Muscle of leg (tissue), 11 donors: ENCODE data around the gene CYGB. TPM values are rescaled to one million over a fixed set of nuclear protein-coding genes. Genes with fewer than 3 reads are reported as not detected.

Experiments used
- DNase-seq: peaks from one replicate; pipeline ENCODE4 v3.0.0; 2013
- H3K27ac ChIP-seq: one replicate; pipeline ENCODE4 v1.5.1; 2013; ENCODE audit warnings: mild to moderate bottlenecking, low read length, control low read depth
- H3K27me3 ChIP-seq: one replicate; pipeline ENCODE4 v1.6.1; 2013; ENCODE audit warnings: low read length; ENCODE audit not compliant: control insufficient read depth, insufficient read depth
- H3K36me3 ChIP-seq: one replicate; pipeline ENCODE4 v1.6.1; 2013; ENCODE audit warnings: low read length; ENCODE audit not compliant: control insufficient read depth, insufficient read depth
- H3K4me1 ChIP-seq: one replicate; pipeline ENCODE4 v1.6.1; 2013; ENCODE audit warnings: low read length; ENCODE audit not compliant: control insufficient read depth, insufficient read depth
- H3K4me3 ChIP-seq: one replicate; pipeline ENCODE4 v1.5.1; 2013; ENCODE audit warnings: low read length, control low read depth
- H3K9me3 ChIP-seq: replicated peaks from 2 replicates; pipeline ENCODE4 v1.6.1; 2013; ENCODE audit warnings: low read depth, low read length; ENCODE audit not compliant: control insufficient read depth
- WGBS: methylation state at CpG from one replicate; pipeline ENCODE4 v1.1.5; 2013; ENCODE audit warnings: missing lambda C conversion rate; ENCODE audit not compliant: insufficient coverage; 5-methylcytosine and 5-hydroxymethylcytosine counted together
- polyA plus RNA-seq, 8 donors: library from polyadenylated mRNA; unstranded; fragments of 120-200 nt; gene quantifications; one replicate each; pipeline versions ENCODE4 v1.2.1 to v1.2.3, GENCODE V29; 2013; ENCODE audit warnings: inconsistent platforms in 1 of 8, low replicate concordance in 1 of 8; ENCODE audit not compliant: insufficient read length in 8 of 8, insufficient read depth in 1 of 8
- total RNA-seq: library from RNA; stranded (reverse); fragments of 120-200 nt; gene quantifications from one replicate; pipeline ENCODE4 v1.2.4, GENCODE V29; 2013

Gene CYGB
- total and polyA plus RNA-seq, 9 donors, result 12.8 to 27.2 (median 20.1) TPM

- DNase-seq, result no peak
- no peaks in the 10 kb centered on the region for H3K9me3 ChIP-seq
- H3K36me3 ChIP-seq, result no peaks in the 10 kb centered on the region
- no peak overlapping the region for H3K27ac ChIP-seq
- H3K27me3 ChIP-seq, result peaks cover 18% of the 10 kb centered on the region
- H3K4me3 ChIP-seq, result no peak overlapping the region
- peaks cover 6% of the 10 kb centered on the region for H3K4me1 ChIP-seq
- WGBS, result no CpG with 5 or more reads among the region's 2 CpGs
Observed at GRCh38 chr17:76579281-76579680, 41.8 kb upstream of the CYGB start.

GRCh38 chr17:76578376-76578775, 40.9 kb upstream of the CYGB start:
- Histone ChIP-seq H3K9me3 (no peaks in the 10 kb centered on the region), H3K27me3 (peaks cover 9% of the 10 kb centered on the region), H3K4me3 (no peak overlapping the region), H3K27ac (no peak overlapping the region), H3K4me1 (peaks cover 6% of the 10 kb centered on the region), H3K36me3 (no peaks in the 10 kb centered on the region)
- WGBS, result 42% methylated on average over 2 of the region's 5 CpGs
- no peak for DNase-seq

- Histone ChIP-seq H3K36me3 (no peaks in the 10 kb centered on the region), H3K4me1 (peaks cover 6% of the 10 kb centered on the region), H3K27me3 (peaks cover 9% of the 10 kb centered on the region), H3K27ac (no peak overlapping the region), H3K9me3 (no peaks in the 10 kb centered on the region), H3K4me3 (no peak overlapping the region)
- DNase-seq, result no peak
- 75% methylated on average over 3 of the region's 7 CpGs for WGBS
Observed at GRCh38 chr17:76577876-76578275, 40.4 kb upstream of the CYGB start.

GRCh38 chr17:76576189-76576588, 38.7 kb upstream of the CYGB start:
- 89% methylated on average over 7 of the region's 9 CpGs for WGBS
- H3K27ac ChIP-seq, result no peak overlapping the region
- H3K4me3 ChIP-seq, result no peak overlapping the region

GRCh38 chr17:76575570-76575969, 38.1 kb upstream of the CYGB start:
- no peaks in the 10 kb centered on the region for H3K4me1 ChIP-seq
- no peak overlapping the region for H3K27ac ChIP-seq
- no peaks in the 10 kb centered on the region for H3K36me3 ChIP-seq
- H3K27me3 ChIP-seq, result no peaks in the 10 kb centered on the region
- H3K4me3 ChIP-seq, result no peak overlapping the region
- H3K9me3 ChIP-seq, result peaks cover 1% of the 10 kb centered on the region
- WGBS, result 69% methylated on average over 3 of the region's 5 CpGs
- no peak for DNase-seq

More at GRCh38 chr17:76576189-76576588, 38.7 kb upstream of the CYGB start:
- Histone ChIP-seq H3K4me1 (peaks cover 6% of the 10 kb centered on the region), H3K9me3 (no peaks in the 10 kb centered on the region), H3K27me3 (peaks cover 2% of the 10 kb centered on the region), H3K36me3 (no peaks in the 10 kb centered on the region)
- no peak for DNase-seq

GRCh38 chr17:76574166-76574565, 36.7 kb upstream of the CYGB start:
- no peaks in the 10 kb centered on the region for H3K27me3 ChIP-seq
- WGBS, result 90% methylated on average over 11 of the region's 11 CpGs
- H3K9me3 ChIP-seq, result peaks cover 2% of the 10 kb centered on the region
- H3K27ac ChIP-seq, result no peak overlapping the region
- peaks cover 8% of the 10 kb centered on the region for H3K4me1 ChIP-seq
- no peak overlapping the region for H3K4me3 ChIP-seq
- DNase-seq, result no peak
- no peaks in the 10 kb centered on the region for H3K36me3 ChIP-seq

GRCh38 chr17:76573096-76573495, 35.6 kb upstream of the CYGB start:
- 83% methylated on average over 7 of the region's 10 CpGs for WGBS
- Histone ChIP-seq H3K27ac (no peak overlapping the region), H3K4me3 (no peak overlapping the region), H3K9me3 (peaks cover 2% of the 10 kb centered on the region), H3K27me3 (no peaks in the 10 kb centered on the region), H3K36me3 (no peaks in the 10 kb centered on the region), H3K4me1 (peaks cover 12% of the 10 kb centered on the region)
- no peak for DNase-seq

GRCh38 chr17:76572201-76572910, 34.8 kb upstream of the CYGB start:
- 95% methylated on average over 17 of the region's 17 CpGs for WGBS
- Histone ChIP-seq H3K36me3 (peaks cover 5% of the 10 kb centered on the region), H3K27ac (no peak overlapping the region), H3K4me3 (no peak overlapping the region), H3K9me3 (peaks cover 2% of the 10 kb centered on the region), H3K4me1 (peaks cover 12% of the 10 kb centered on the region), H3K27me3 (no peaks in the 10 kb centered on the region)
- DNase-seq, result no peak

- 92% methylated on average over 13 of the region's 13 CpGs for WGBS
- Histone ChIP-seq H3K4me1 (peaks cover 12% of the 10 kb centered on the region), H3K27ac (no peak overlapping the region)
Observed at GRCh38 chr17:76570877-76571471, 33.5 kb upstream of the CYGB start.

GRCh38 chr17:76570457-76570856, 32.9 kb upstream of the CYGB start:
- Histone ChIP-seq H3K4me1 (peaks cover 12% of the 10 kb centered on the region), H3K27me3 (no peaks in the 10 kb centered on the region), H3K9me3 (peaks cover 2% of the 10 kb centered on the region), H3K27ac (no peak overlapping the region), H3K4me3 (no peak overlapping the region), H3K36me3 (peaks cover 22% of the 10 kb centered on the region)
- WGBS, result 80% methylated on average over 2 of the region's 7 CpGs
- no peak for DNase-seq

More at GRCh38 chr17:76570877-76571471, 33.5 kb upstream of the CYGB start:
- no peaks in the 10 kb centered on the region for H3K27me3 ChIP-seq
- DNase-seq, result no peak
- H3K9me3 ChIP-seq, result peaks cover 2% of the 10 kb centered on the region
- H3K4me3 ChIP-seq, result no peak overlapping the region
- peaks cover 17% of the 10 kb centered on the region for H3K36me3 ChIP-seq
